Measurements from ENCODE around the gene TMEM95. TPM values are rescaled to one million over a fixed set of nuclear protein-coding genes. Genes with fewer than 3 reads are reported as not detected.

Gene TMEM95
- total and polyA plus RNA-seq, 10 of the 15 experiments (the other 5 are each of a cell fraction or from before 2014, with no cell fraction given) = 0.05 to 0.28 TPM; not detected in 8

DNA sequence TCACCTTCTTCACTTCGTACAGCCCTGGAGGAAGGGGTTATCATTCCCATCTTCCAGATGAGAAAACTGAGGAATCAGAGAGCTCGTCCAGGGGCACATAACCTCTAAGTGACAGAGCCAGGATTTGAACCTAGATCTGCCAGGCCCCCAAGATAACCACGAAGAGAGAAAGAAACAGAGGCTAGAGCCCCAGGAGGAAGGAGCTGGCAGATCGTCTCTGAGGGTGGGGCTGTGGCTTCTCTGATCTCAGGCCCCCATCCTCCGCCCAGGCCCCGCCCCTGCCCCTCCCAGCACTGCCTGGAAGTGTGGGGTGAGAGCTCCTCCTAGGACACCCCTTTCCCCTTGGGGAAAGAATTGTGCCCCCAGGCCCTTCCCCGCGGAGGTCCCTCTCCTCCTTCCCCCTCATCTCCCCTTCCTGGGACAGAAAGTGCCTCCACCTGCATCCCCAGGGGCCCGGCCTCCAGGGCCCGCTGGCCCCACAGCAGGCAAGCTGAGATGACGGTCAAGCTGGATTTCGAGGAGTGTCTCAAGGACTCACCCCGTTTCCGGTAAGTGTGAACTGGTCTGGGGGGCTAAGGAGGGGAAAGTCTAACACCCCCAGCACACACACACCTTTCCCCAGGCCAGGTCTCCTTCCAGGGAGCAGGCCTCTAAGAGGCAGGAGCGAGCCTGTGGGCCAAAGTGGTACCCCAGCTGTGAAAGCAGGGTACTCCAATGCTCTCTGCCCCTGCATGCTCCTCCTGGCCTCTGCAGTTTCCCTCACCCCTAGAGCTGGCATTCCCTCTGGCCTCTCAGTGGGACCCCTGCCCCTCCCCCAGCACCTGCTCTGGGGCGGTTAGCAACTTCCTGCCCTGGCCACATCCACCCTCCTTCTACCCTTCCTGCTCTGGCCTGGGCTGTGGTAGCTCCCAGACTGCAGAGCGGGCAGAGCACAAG is 18.4 kb upstream of the TMEM95 start, which contains the start of gene ACAP1 (continued):
- TF ChIP-seq, protein P1, sequence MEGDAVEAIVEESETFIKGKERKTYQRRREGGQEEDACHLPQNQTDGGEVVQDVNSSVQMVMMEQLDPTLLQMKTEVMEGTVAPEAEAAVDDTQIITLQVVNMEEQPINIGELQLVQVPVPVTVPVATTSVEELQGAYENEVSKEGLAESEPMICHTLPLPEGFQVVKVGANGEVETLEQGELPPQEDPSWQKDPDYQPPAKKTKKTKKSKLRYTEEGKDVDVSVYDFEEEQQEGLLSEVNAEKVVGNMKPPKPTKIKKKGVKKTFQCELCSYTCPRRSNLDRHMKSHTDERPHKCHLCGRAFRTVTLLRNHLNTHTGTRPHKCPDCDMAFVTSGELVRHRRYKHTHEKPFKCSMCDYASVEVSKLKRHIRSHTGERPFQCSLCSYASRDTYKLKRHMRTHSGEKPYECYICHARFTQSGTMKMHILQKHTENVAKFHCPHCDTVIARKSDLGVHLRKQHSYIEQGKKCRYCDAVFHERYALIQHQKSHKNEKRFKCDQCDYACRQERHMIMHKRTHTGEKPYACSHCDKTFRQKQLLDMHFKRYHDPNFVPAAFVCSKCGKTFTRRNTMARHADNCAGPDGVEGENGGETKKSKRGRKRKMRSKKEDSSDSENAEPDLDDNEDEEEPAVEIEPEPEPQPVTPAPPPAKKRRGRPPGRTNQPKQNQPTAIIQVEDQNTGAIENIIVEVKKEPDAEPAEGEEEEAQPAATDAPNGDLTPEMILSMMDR (IDR thresholded peaks at IDR 0.05 in 2 of 3, conservative IDR thresholded peaks at IDR 0.05 in 1 of 3; ENCODE audit: control insufficient read depth in 2 of 3, extremely low read depth in 1 of 3, insufficient read depth in 1 of 3, low read depth in 3 of 3, low read length in 3 of 3) = 0 out of 6 replicates have a peak, but pooled peaks of 1 of the 3 experiments have one; percentile 11
- TF ChIP-seq JUNB (IDR thresholded peaks at IDR 0.05) = no peak
- peak in 1 of 2 experiments; percentile 13; a peak in 1 of 4 replicates for TF ChIP-seq EP300 (IDR thresholded peaks at IDR 0.05; ENCODE audit: borderline replicate concordance in 1 of 2, control insufficient read depth in 1 of 2, low read depth in 2 of 2, low read length in 2 of 2)
- TF ChIP-seq LARP7 (IDR thresholded peaks at IDR 0.05) = peak; percentile 22; the same call in 1 of the 2 replicates
- peak; percentile 70; the same call in 1 of the 2 replicates for TF ChIP-seq ZNF217 (IDR thresholded peaks at IDR 0.05)
- 0 out of 2 replicates have a peak, but pooled peaks have one; percentile 65 for TF ChIP-seq TCF12 (IDR thresholded peaks at IDR 0.05; ENCODE audit: low read depth, low read length)
- 0 out of 2 replicates have a peak, but pooled peaks have one; percentile 40 for TF ChIP-seq GATAD2B (conservative IDR thresholded peaks at IDR 0.05; ENCODE audit: low read depth)
- TF ChIP-seq NKRF (conservative IDR thresholded peaks at IDR 0.05) = no peak
- 0 out of 4 replicates have a peak, but pooled peaks of 1 of the 2 experiments have one; percentile 24 for TF ChIP-seq ETV6 (conservative IDR thresholded peaks at IDR 0.05 in 1 of 2, IDR thresholded peaks at IDR 0.05 in 1 of 2; ENCODE audit: borderline replicate concordance in 1 of 2, low read depth in 1 of 2)
- no peak for TF ChIP-seq JUND (IDR thresholded peaks at IDR 0.05; ENCODE audit: low read depth, low read length)
- TF ChIP-seq NR2F1 (conservative IDR thresholded peaks at IDR 0.05) = 0 out of 2 replicates have a peak, but pooled peaks have one; percentile 30
- 0 out of 2 replicates have a peak, but pooled peaks have one; percentile 25 for TF ChIP-seq IRF4 (IDR thresholded peaks at IDR 0.05; ENCODE audit: low read depth, low read length)
- TF ChIP-seq MTA3 (IDR thresholded peaks at IDR 0.05; ENCODE audit: borderline replicate concordance, low read length) = no peak; the same call in 1 of the 2 replicates
- no peak for TF ChIP-seq ZNF274 (IDR thresholded peaks at IDR 0.05; ENCODE audit: insufficient read depth, insufficient read length)
- TF ChIP-seq TAF1 (IDR thresholded peaks at IDR 0.05; ENCODE audit: borderline replicate concordance, low read depth, low read length) = peak; percentile 36; the same call in 1 of the 2 replicates
- TF ChIP-seq ESRRA (IDR thresholded peaks at IDR 0.05; ENCODE audit: low read length) = no peak
- peak; percentile 15 for TF ChIP-seq SKIL (IDR thresholded peaks at IDR 0.05; ENCODE audit: low read depth, poor library complexity, severe bottlenecking)
- peak; percentile 78; the same call in 1 of the 2 replicates for TF ChIP-seq RB1 (IDR thresholded peaks at IDR 0.05; ENCODE audit: borderline replicate concordance)
- TF ChIP-seq CEBPB (IDR thresholded peaks at IDR 0.05; ENCODE audit: borderline replicate concordance in 1 of 2, low read depth in 2 of 2, low read length in 2 of 2) = no peak
- no peak for TF ChIP-seq SMC3 (IDR thresholded peaks at IDR 0.05; ENCODE audit: borderline replicate concordance, low read length)
- TF ChIP-seq POLR2AphosphoS5 (IDR thresholded peaks at IDR 0.05; ENCODE audit: low read length) = peak; percentile 24; the same call in 1 of the 2 replicates

Measured in GM12878 (cell line).